Heart left ventricle (tissue), 13 donors: ENCODE data around the gene EYS.

Experiments
- CTCF ChIP-seq, 12 donors: fragments of 200-600 bp; sonication (generic) in 4 of 12; IDR thresholded peaks; one replicate each; pipeline versions ENCODE4 v1.5.0 to v1.8.0; 2018 to 2022; ENCODE audit warnings: antibody characterized with exemption in 12 of 12, mild to moderate bottlenecking in 5 of 12
- POLR2A ChIP-seq, 2 donors: fragments of 450-650 bp; IDR thresholded peaks; one replicate each; pipeline ENCODE4 v1.6.1; 2017; ENCODE audit warnings: antibody characterized with exemption in 2 of 2, mild to moderate bottlenecking in 2 of 2, moderate library complexity in 2 of 2
- donor health status: ischemic (EF 13 %, LVEDD 7.1; RV severe dilation, severe dysfunction).
- donor health status: DM: no; HTN: yes; CAD: no.
- donor health status: DM: no; HTN: no; CAD: no.
- donor health status: ischemic (EF 25% LVEDD 6.9; RV normal size, moderate dysfunction).
- donor health status: ischemic (EF 25% LVEDD 5.7; RV mildly dilated, moderate dysfunction).
- donor health status: ischemic (EF 35%, LVEDD 5.7; RV mildly dilated, moderate dysfunction).
- donor health status: nonischemic (EF 11% LVEDD 7.7; RV severe dilation, severe dysfunction).
- donor health status: DM: yes; HTN: yes; CAD: no.
- donor health status: PGD.
- donor health status: ischemic (EF 29% LVEDD 5.4; RV normal size, mild dysfunction).
- donor health status: nonischemic (EF 23%, LVEDD 6.1; RV moderate dilation, normal function).

GRCh38 chr6:64145658-64146057 is 1561.4 kb downstream of the EYS start:
- TF ChIP-seq CTCF (IDR thresholded peaks at IDR 0.05) (no peak), POLR2A (IDR thresholded peaks at IDR 0.05) (no peak)
